ENCODE measurements around the gene KDM6A. TPM values are rescaled to one million over a fixed set of nuclear protein-coding genes. Genes with fewer than 3 reads are reported as not detected.

KDM6A gene
- total RNA-seq, 1 experiment from 2014 or later: 42.8 TPM

GRCh38 chrX:44927398-44927797 is 54.4 kb downstream of the KDM6A start:
- no peak overlapping the region for H3K18ac ChIP-seq (ENCODE audit: insufficient read length, low read depth, low read length)
- no peak overlapping the region for H2BK20ac ChIP-seq (ENCODE audit: low read depth, low read length, poor library complexity, severe bottlenecking)
- no peak overlapping the region; a peak in 2 of 7 replicates for H3K27ac Mint-ChIP-seq
- no peak overlapping the region for H3K27ac ChIP-seq (ENCODE audit: insufficient read length, low read depth, low read length)
- H3K27me3 ChIP-seq (ENCODE audit: insufficient read depth, low read length): no peaks in the 10 kb centered on the region
- peaks cover 68 to 71% of the 10 kb centered on the region in 2 experiments for H3K9me3 Mint-ChIP-seq
- no peak overlapping the region for H3K9ac ChIP-seq (ENCODE audit: extremely low read depth, insufficient read length, low read length)
- H3K4me1 ChIP-seq (ENCODE audit: insufficient read depth, low read length): no peaks in the 10 kb centered on the region
- H3K4me3 Mint-ChIP-seq: no peak overlapping the region
- no peak overlapping the region for H3K4ac ChIP-seq (ENCODE audit: low read depth, low read length)
- no peak overlapping the region for H2BK12ac ChIP-seq (ENCODE audit: insufficient read length, low read depth, low read length)
- peaks cover 9 to 14% (median 10%) of the 10 kb centered on the region in 3 experiments; a peak in 6 of 7 replicates for H3K36me3 Mint-ChIP-seq (ENCODE audit: insufficient read depth in 1 of 3, low read depth in 3 of 3)
- no peak overlapping the region for H3T11ph ChIP-seq (ENCODE audit: low read length)
- H2BK15ac ChIP-seq (ENCODE audit: low read depth, low read length): no peak overlapping the region
- WGBS (ENCODE audit: extremely low coverage, insufficient read length, low lambda C conversion rate): no CpG with 5 or more reads among the region's 1 CpG
- H3K79me1 ChIP-seq (ENCODE audit: insufficient read depth, low read depth, low read length, poor library complexity, severe bottlenecking): no peaks in the 10 kb centered on the region
- no peaks in the 10 kb centered on the region for H4K20me1 ChIP-seq (ENCODE audit: control insufficient read depth, insufficient read depth, insufficient read length)
- TF ChIP-seq CTCF (conservative IDR thresholded peaks at IDR 0.05): no peak
- no peaks in the 10 kb centered on the region for H3K27me3 Mint-ChIP-seq (ENCODE audit: low read depth)
- H4K5ac ChIP-seq (ENCODE audit: insufficient read length, low read depth, low read length): no peak overlapping the region
- no peak overlapping the region for H2AK5ac ChIP-seq (ENCODE audit: insufficient read length, low read length)
- H3K79me2 ChIP-seq (ENCODE audit: insufficient read depth, low read length): peaks cover 15% of the 10 kb centered on the region; the same call in 1 of the 2 replicates
- no peaks in the 10 kb centered on the region for H3K23me2 ChIP-seq (ENCODE audit: insufficient read length, low read depth, low read length, poor library complexity, severe bottlenecking)
- H3K9me3 ChIP-seq (ENCODE audit: control insufficient read depth, low read depth, low read length): peaks cover 14% of the 10 kb centered on the region
- no peak overlapping the region for H3K56ac ChIP-seq (ENCODE audit: insufficient read length, low read depth, low read length)
- no peak overlapping the region for H3K14ac ChIP-seq (ENCODE audit: insufficient read depth, low read length)
- H3K4me2 ChIP-seq (ENCODE audit: insufficient read depth, insufficient read length, low read length): no peak overlapping the region
- H2BK120ac ChIP-seq (ENCODE audit: low read depth, low read length, poor library complexity, severe bottlenecking): no peak overlapping the region
- DNase-seq: no peak
- no peak overlapping the region for H3K23ac ChIP-seq (ENCODE audit: insufficient read length, low read depth, low read length)
- no peak overlapping the region for H2BK5ac ChIP-seq (ENCODE audit: insufficient read length, low read length)
- H4K91ac ChIP-seq (ENCODE audit: insufficient read length, low read depth, low read length): no peak overlapping the region
- no peak overlapping the region for H4K8ac ChIP-seq (replicated peaks; ENCODE audit: insufficient read length, low read depth, low read length)
- no peak overlapping the region for H2AFZ ChIP-seq (ENCODE audit: low read length)
- peaks cover 0 to 9% of the 10 kb centered on the region in 2 experiments; a peak in 1 of 4 replicates for H3K4me1 Mint-ChIP-seq
